NB4 (cell line): Measurements from ENCODE around the gene OLFM1.

ENCODE experiments used
- MYC ChIP-seq: IDR thresholded peaks from 2 replicates; pipeline ENCODE4 v1.6.1; 2011; ENCODE audit warnings: low read depth, low read length
- POLR2A ChIP-seq: IDR thresholded peaks from 2 replicates; pipeline ENCODE4 v1.6.1; 2011; ENCODE audit warnings: mild to moderate bottlenecking; ENCODE audit not compliant: insufficient read length; ENCODE audit errors: extremely low read depth
- TF ChIP-seq, protein P1 (sequence below): IDR thresholded peaks from one replicate; pipeline ENCODE4 v1.5.1; 2012; ENCODE audit warnings: low read depth, low read length
- TF ChIP-seq, protein P2 (sequence below): IDR thresholded peaks from 2 replicates; pipeline ENCODE4 v1.6.1; 2011; ENCODE audit warnings: low read depth, low read length

DNA sequence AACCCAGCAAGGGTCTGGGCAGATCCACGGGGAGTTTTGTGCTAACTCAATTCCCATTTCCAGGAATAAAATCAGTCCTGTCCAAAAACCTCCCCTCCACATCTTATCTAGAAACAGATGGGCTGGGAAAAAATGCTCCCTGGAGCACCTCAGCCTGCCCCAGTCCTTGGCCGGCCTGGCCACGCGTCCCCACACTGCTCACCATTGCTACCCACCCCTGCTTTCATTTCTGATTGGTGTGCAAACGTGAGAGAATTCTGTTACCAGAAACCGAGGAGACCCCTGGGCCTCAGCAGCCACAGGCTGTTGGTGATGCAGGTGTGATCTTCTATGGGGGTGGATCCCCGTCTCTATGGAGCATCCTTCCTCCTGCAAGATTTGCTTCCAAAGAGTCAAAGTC is 38.0 kb upstream of the OLFM1 start:
- TF ChIP-seq POLR2A, result no peak
- TF ChIP-seq, protein P1, sequence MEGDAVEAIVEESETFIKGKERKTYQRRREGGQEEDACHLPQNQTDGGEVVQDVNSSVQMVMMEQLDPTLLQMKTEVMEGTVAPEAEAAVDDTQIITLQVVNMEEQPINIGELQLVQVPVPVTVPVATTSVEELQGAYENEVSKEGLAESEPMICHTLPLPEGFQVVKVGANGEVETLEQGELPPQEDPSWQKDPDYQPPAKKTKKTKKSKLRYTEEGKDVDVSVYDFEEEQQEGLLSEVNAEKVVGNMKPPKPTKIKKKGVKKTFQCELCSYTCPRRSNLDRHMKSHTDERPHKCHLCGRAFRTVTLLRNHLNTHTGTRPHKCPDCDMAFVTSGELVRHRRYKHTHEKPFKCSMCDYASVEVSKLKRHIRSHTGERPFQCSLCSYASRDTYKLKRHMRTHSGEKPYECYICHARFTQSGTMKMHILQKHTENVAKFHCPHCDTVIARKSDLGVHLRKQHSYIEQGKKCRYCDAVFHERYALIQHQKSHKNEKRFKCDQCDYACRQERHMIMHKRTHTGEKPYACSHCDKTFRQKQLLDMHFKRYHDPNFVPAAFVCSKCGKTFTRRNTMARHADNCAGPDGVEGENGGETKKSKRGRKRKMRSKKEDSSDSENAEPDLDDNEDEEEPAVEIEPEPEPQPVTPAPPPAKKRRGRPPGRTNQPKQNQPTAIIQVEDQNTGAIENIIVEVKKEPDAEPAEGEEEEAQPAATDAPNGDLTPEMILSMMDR, result no peak
- TF ChIP-seq, protein P2, sequence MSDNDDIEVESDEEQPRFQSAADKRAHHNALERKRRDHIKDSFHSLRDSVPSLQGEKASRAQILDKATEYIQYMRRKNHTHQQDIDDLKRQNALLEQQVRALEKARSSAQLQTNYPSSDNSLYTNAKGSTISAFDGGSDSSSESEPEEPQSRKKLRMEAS, result no peak
- no peak for TF ChIP-seq MYC
